ENCODE measurements around the gene MTHFD2L.
"Not testable (repeated sequence)": the region's sequence is repeated elsewhere in the genome, so short reads cannot be mapped to it uniquely, and the experiment has no call there.

MTHFD2L gene

DNA sequence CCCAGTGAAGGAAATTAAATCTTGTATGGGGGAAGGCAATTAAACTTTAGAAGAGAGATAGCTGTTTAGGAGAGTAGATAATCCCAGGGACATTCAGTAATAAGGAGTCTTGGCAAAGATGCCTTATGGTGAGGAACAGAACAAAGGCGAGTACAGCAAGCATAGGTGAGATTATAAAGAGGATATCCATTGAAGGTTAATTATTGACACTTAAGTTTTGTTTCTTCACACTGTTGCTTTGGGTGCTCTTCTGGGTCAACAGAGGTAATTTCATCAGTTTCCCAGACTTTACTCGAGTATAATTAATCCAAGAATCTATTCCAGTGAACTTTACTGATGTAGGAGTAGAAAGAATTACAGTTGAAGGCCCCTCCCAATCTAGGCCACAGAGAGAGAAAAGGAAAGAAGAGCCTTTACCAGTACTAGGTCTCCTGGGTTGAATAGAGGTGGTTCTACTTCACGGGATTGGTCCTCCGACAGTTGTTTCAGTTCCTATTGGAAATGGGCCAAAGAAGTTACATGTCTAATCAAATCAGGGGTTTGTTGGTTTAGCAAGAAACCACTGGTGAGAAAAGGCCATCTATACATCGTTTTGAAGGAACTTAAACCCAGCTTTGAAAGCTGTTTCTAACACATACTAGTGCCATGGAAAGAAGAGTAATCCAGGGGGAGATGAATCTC is 177.6 kb downstream of the MTHFD2L start:
- DNase-seq (ENCODE audit: low read depth): no peak

GRCh38 chr4:74338792-74339333 is 180.9 kb downstream of the MTHFD2L start:
- peak; percentile 73 for DNase-seq (ENCODE audit: low read depth)

DNA sequence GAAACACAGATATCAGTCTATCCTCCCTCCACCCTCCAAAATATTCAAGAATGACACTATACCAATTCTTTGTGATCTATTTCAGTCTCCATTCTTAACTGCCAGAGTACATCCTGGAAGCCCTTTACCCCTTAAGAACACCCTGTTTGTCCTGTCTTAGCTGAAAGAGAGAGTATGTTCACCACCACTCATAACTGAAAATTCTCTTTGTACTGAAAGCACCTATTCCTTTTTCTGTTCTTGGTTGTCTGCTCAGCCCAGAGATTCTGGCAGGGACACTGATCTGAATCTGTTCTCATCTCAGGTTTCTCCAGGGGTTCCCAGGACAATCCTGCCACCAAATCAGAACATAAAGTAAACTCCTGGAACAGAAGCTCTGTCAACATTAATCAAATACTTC is 181.6 kb downstream of the MTHFD2L start:
- no peak for DNase-seq (ENCODE audit: low read depth)

DNA sequence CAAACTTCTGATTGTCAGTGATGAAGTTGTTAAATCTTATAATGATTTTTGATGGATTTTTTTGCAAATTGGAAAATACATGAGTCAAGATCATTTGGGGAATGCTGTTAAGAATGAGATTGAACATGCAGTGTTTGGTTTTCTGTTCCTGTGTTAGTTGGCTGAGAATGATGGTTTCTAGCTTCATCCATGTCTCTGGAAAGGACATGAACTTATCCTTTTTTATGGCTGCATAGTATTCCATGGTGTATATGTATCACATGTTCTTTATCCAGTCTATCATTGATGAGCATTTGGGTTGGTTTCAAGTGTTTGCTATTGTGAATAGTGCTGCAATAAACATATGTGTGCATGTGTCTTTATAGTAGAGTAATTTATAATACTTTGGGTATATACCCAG is 182.5 kb downstream of the MTHFD2L start:
- DNase-seq (ENCODE audit: low read depth): not testable (repeated sequence)

- DNase-seq (ENCODE audit: low read depth): no peak
These were observed 186.1 kb downstream of the MTHFD2L start for GRCh38 chr4:74344031-74344430.

Measured in fibroblast of gingiva (primary cell).